Trophoblast cell (in vitro differentiated cells and primary cell): Measurements from ENCODE around the gene CYSTM1.

ENCODE experiments used
- DNase-seq, 2 donors: peaks; one replicate each; pipeline ENCODE4 v3.0.0-alpha.2; 2016
- H2AFZ ChIP-seq: 2 replicates; pipeline ENCODE4 v1.6.1; 2013; ENCODE audit warnings: low read length, moderate library complexity, mild to moderate bottlenecking; ENCODE audit not compliant: insufficient read depth, poor library complexity
- H2AK5ac ChIP-seq: 2 replicates; pipeline ENCODE4 v1.6.1; 2013; ENCODE audit warnings: mild to moderate bottlenecking, low read length
- H2BK120ac ChIP-seq: 2 replicates; pipeline ENCODE4 v1.6.1; 2013; ENCODE audit warnings: low read length, mild to moderate bottlenecking, moderate library complexity; ENCODE audit not compliant: insufficient read depth, poor library complexity
- H2BK12ac ChIP-seq: 2 replicates; pipeline ENCODE4 v1.6.1; 2013; ENCODE audit warnings: mild to moderate bottlenecking, low read length, moderate library complexity
- H2BK5ac ChIP-seq: 2 replicates; pipeline ENCODE4 v1.6.1; 2013; ENCODE audit warnings: low read length, low read depth, moderate library complexity, mild to moderate bottlenecking; ENCODE audit not compliant: poor library complexity
- H3K14ac ChIP-seq: 2 replicates; pipeline ENCODE4 v1.6.1; 2013; ENCODE audit warnings: mild to moderate bottlenecking, low read length
- H3K18ac ChIP-seq: 2 replicates; pipeline ENCODE4 v1.6.1; 2013; ENCODE audit warnings: mild to moderate bottlenecking, low read length
- H3K23ac ChIP-seq: 2 replicates; pipeline ENCODE4 v1.6.1; 2013; ENCODE audit warnings: low read length
- H3K27ac ChIP-seq: 2 replicates; pipeline ENCODE4 v1.5.1; 2013; ENCODE audit warnings: low read depth, mild to moderate bottlenecking, inconsistent platforms, low read length, moderate library complexity
- H3K27me3 ChIP-seq: 2 replicates; pipeline ENCODE4 v1.6.1; 2013; ENCODE audit warnings: inconsistent platforms, mild to moderate bottlenecking, low read length, moderate library complexity; ENCODE audit not compliant: insufficient read depth
- H3K36me3 ChIP-seq, 2 experiments: 1 replicate in 1 of 2; 2 replicates in 1 of 2; pipeline ENCODE4 v1.6.1; 2013; ENCODE audit warnings: low read length in 2 of 2, mild to moderate bottlenecking in 2 of 2, moderate library complexity in 1 of 2; ENCODE audit not compliant: insufficient read depth in 2 of 2, control insufficient read depth in 1 of 2
- H3K4ac ChIP-seq: 2 replicates; pipeline ENCODE4 v1.6.1; 2013; ENCODE audit warnings: low read depth, mild to moderate bottlenecking, low read length, moderate library complexity
- H3K4me1 ChIP-seq, 2 experiments: 1 replicate in 1 of 2; 2 replicates in 1 of 2; pipeline ENCODE4 v1.6.1; 2013; ENCODE audit warnings: low read length in 2 of 2, mild to moderate bottlenecking in 2 of 2, moderate library complexity in 1 of 2; ENCODE audit not compliant: insufficient read depth in 2 of 2, control insufficient read depth in 1 of 2
- H3K4me2 ChIP-seq: 2 replicates; pipeline ENCODE4 v1.6.1; 2013; ENCODE audit warnings: inconsistent platforms, mild to moderate bottlenecking, low read length, moderate library complexity
- H3K4me3 ChIP-seq: 2 replicates; pipeline ENCODE4 v1.5.1; 2013; ENCODE audit warnings: mild to moderate bottlenecking, low read depth, low read length, inconsistent platforms
- H3K79me1 ChIP-seq: one replicate; pipeline ENCODE4 v1.6.1; 2013; ENCODE audit warnings: low read length
- H3K79me2 ChIP-seq: 2 replicates; pipeline ENCODE4 v1.6.1; 2013; ENCODE audit warnings: low read length, mild to moderate bottlenecking; ENCODE audit not compliant: control insufficient read depth, insufficient read depth, poor library complexity
- H3K9ac ChIP-seq: 2 replicates; pipeline ENCODE4 v1.6.1; 2013; ENCODE audit warnings: mild to moderate bottlenecking, low read length
- H3K9me3 ChIP-seq: 2 replicates; pipeline ENCODE4 v1.6.1; 2013; ENCODE audit warnings: low read depth, mild to moderate bottlenecking, control low read depth, inconsistent platforms, low read length; ENCODE audit not compliant: insufficient read depth
- H4K12ac ChIP-seq: 2 replicates; pipeline ENCODE4 v1.6.1; 2013; ENCODE audit warnings: low read depth, mild to moderate bottlenecking, low read length, moderate library complexity
- H4K8ac ChIP-seq: 2 replicates; pipeline ENCODE4 v1.6.1; 2013; ENCODE audit warnings: low read depth, mild to moderate bottlenecking, low read length, moderate library complexity
- H4K91ac ChIP-seq: one replicate; pipeline ENCODE4 v1.6.1; 2013; ENCODE audit warnings: low read depth, mild to moderate bottlenecking, low read length, moderate library complexity
- WGBS: extraction: QIAGEN DNeasy Blood & Tissue Kit; methylation state at CpG from one replicate; pipeline ENCODE4 v1.1.7; 2013; ENCODE audit warnings: missing lambda C conversion rate; ENCODE audit not compliant: insufficient read length, insufficient coverage; ENCODE audit errors: extremely low coverage; 5-methylcytosine and 5-hydroxymethylcytosine counted together

CYSTM1 gene

GRCh38 chr5:140146523-140146842 lies 28.5 kb upstream of the CYSTM1 start:
- no peak overlapping the region for H3K9ac ChIP-seq
- no peak overlapping the region for H2BK5ac ChIP-seq
- H3K4ac ChIP-seq: no peak overlapping the region
- H3K18ac ChIP-seq: no peak overlapping the region
- H3K4me1 ChIP-seq: peaks cover 6 to 14% of the 10 kb centered on the region in 2 experiments
- H3K14ac ChIP-seq: no peak overlapping the region
- no peak overlapping the region for H3K27ac ChIP-seq
- H4K91ac ChIP-seq: no peak overlapping the region
- WGBS: no CpG with 5 or more reads among the region's 14 CpGs
- H3K79me2 ChIP-seq: no peaks in the 10 kb centered on the region
- no peak overlapping the region for H4K8ac ChIP-seq
- no peaks in the 10 kb centered on the region for H3K36me3 ChIP-seq
- no peak overlapping the region for H3K23ac ChIP-seq
- no peaks in the 10 kb centered on the region for H3K79me1 ChIP-seq
- no peaks in the 10 kb centered on the region for H3K9me3 ChIP-seq
- no peak overlapping the region for H4K12ac ChIP-seq
- no peak overlapping the region for H2BK12ac ChIP-seq
- DNase-seq: no peak
- no peak overlapping the region for H2AFZ ChIP-seq
- H3K4me2 ChIP-seq: peak overlapping the region; percentile 45
- H2BK120ac ChIP-seq: no peak overlapping the region
- no peak overlapping the region for H2AK5ac ChIP-seq
- H3K4me3 ChIP-seq: no peak overlapping the region
- peaks cover 24% of the 10 kb centered on the region for H3K27me3 ChIP-seq

GRCh38 chr5:140147460-140147859 lies 27.5 kb upstream of the CYSTM1 start:
- no CpG with 5 or more reads among the region's 1 CpG for WGBS
- no peak overlapping the region for H3K4me2 ChIP-seq
- no peak overlapping the region for H3K4me3 ChIP-seq
- H3K4ac ChIP-seq: no peak overlapping the region
- no peak overlapping the region for H2AFZ ChIP-seq
- no peaks in the 10 kb centered on the region for H3K79me2 ChIP-seq
- no peak overlapping the region for H3K18ac ChIP-seq
- H3K23ac ChIP-seq: no peak overlapping the region
- no peaks in the 10 kb centered on the region for H3K36me3 ChIP-seq
- H3K9ac ChIP-seq: no peak overlapping the region
- no peak overlapping the region for H4K8ac ChIP-seq
- no peak overlapping the region for H4K91ac ChIP-seq
- no peak overlapping the region for H4K12ac ChIP-seq
- no peaks in the 10 kb centered on the region for H3K79me1 ChIP-seq
- no peak overlapping the region for H2BK12ac ChIP-seq
- no peak overlapping the region for H3K14ac ChIP-seq
- no peaks in the 10 kb centered on the region for H3K9me3 ChIP-seq
- no peak overlapping the region for H2AK5ac ChIP-seq
- no peak for DNase-seq
- H3K27me3 ChIP-seq: peaks cover 24% of the 10 kb centered on the region
- H3K4me1 ChIP-seq: peaks cover 16 to 24% of the 10 kb centered on the region in 2 experiments
- no peak overlapping the region for H3K27ac ChIP-seq
- H2BK120ac ChIP-seq: no peak overlapping the region
- no peak overlapping the region for H2BK5ac ChIP-seq

GRCh38 chr5:140148508-140148907 lies 26.5 kb upstream of the CYSTM1 start:
- no peak overlapping the region for H2BK120ac ChIP-seq
- H3K4me1 ChIP-seq: peaks cover 19 to 31% of the 10 kb centered on the region in 2 experiments
- no peaks in the 10 kb centered on the region for H3K79me2 ChIP-seq
- H2BK12ac ChIP-seq: no peak overlapping the region
- no CpG with 5 or more reads among the region's 6 CpGs for WGBS
- no peak overlapping the region for H3K4me3 ChIP-seq
- no peak overlapping the region for H3K9ac ChIP-seq
- peaks cover 24% of the 10 kb centered on the region for H3K27me3 ChIP-seq
- no peak overlapping the region for H4K12ac ChIP-seq
- peaks cover 1% of the 10 kb centered on the region for H3K79me1 ChIP-seq
- no peak overlapping the region for H4K8ac ChIP-seq
- H3K14ac ChIP-seq: no peak overlapping the region
- H3K36me3 ChIP-seq: no peaks in the 10 kb centered on the region
- H3K9me3 ChIP-seq: no peaks in the 10 kb centered on the region
- no peak overlapping the region for H3K4ac ChIP-seq
- no peak overlapping the region for H3K23ac ChIP-seq
- H2BK5ac ChIP-seq: no peak overlapping the region
- DNase-seq: peak in 1 of 2 donors; percentile 33
- H3K27ac ChIP-seq: no peak overlapping the region
- no peak overlapping the region for H2AK5ac ChIP-seq
- no peak overlapping the region for H4K91ac ChIP-seq
- H3K4me2 ChIP-seq: no peak overlapping the region
- H2AFZ ChIP-seq: no peak overlapping the region
- no peak overlapping the region for H3K18ac ChIP-seq

GRCh38 chr5:140150201-140150600 lies 24.8 kb upstream of the CYSTM1 start:
- no peak overlapping the region for H2BK120ac ChIP-seq
- no peak overlapping the region for H4K91ac ChIP-seq
- no peak overlapping the region for H3K4ac ChIP-seq
- no CpG with 5 or more reads among the region's 2 CpGs for WGBS
- H3K4me1 ChIP-seq: peaks cover 19 to 34% of the 10 kb centered on the region in 2 experiments
- no peak overlapping the region for H4K8ac ChIP-seq
- no peak overlapping the region for H3K18ac ChIP-seq
- no peak overlapping the region for H3K23ac ChIP-seq
- H3K36me3 ChIP-seq: no peaks in the 10 kb centered on the region
- H3K27me3 ChIP-seq: peaks cover 21% of the 10 kb centered on the region
- no peak overlapping the region for H3K14ac ChIP-seq
- no peak overlapping the region for H2AFZ ChIP-seq
- no peak overlapping the region for H3K4me2 ChIP-seq
- no peak overlapping the region for H3K27ac ChIP-seq
- no peak overlapping the region for H2AK5ac ChIP-seq
- no peak for DNase-seq
- H2BK12ac ChIP-seq: no peak overlapping the region
- H4K12ac ChIP-seq: no peak overlapping the region
- no peak overlapping the region for H2BK5ac ChIP-seq
- no peaks in the 10 kb centered on the region for H3K9me3 ChIP-seq
- H3K79me1 ChIP-seq: peaks cover 1% of the 10 kb centered on the region
- H3K4me3 ChIP-seq: no peak overlapping the region
- no peak overlapping the region for H3K9ac ChIP-seq
- H3K79me2 ChIP-seq: no peaks in the 10 kb centered on the region
